Spleen (tissue), 7 donors: ENCODE results near the gene CLRN3.

Experiments
- POLR2A ChIP-seq, 3 donors: fragments of 450-650 bp; IDR thresholded peaks; one replicate each; pipeline ENCODE4 v1.5.1; 2017; ENCODE audit warnings: antibody characterized with exemption in 3 of 3, mild to moderate bottlenecking in 1 of 3
- TF ChIP-seq, protein P1 (sequence below), 11 experiments: fragments of 200-600 bp in 7 of 11; fragments of 450-650 bp in 4 of 11; sonication (generic) in 4 of 11; IDR thresholded peaks in 8 of 11; conservative IDR thresholded peaks in 3 of 11; 1 replicate in 7 of 11; 2 replicates in 4 of 11; pipeline versions ENCODE4 v1.4.0 to v1.8.0; 2016 to 2021; ENCODE audit warnings: antibody characterized with exemption in 11 of 11, inconsistent platforms in 4 of 11, mild to moderate bottlenecking in 1 of 11
- donor health status: DM: no; HTN: no; CAD: no; lungs with moderate emphysema.
- donor health status: DM: no; HTN: no; CAD: no.
- donor health status: DM: no; HTN: no; CAD: no.

DNA sequence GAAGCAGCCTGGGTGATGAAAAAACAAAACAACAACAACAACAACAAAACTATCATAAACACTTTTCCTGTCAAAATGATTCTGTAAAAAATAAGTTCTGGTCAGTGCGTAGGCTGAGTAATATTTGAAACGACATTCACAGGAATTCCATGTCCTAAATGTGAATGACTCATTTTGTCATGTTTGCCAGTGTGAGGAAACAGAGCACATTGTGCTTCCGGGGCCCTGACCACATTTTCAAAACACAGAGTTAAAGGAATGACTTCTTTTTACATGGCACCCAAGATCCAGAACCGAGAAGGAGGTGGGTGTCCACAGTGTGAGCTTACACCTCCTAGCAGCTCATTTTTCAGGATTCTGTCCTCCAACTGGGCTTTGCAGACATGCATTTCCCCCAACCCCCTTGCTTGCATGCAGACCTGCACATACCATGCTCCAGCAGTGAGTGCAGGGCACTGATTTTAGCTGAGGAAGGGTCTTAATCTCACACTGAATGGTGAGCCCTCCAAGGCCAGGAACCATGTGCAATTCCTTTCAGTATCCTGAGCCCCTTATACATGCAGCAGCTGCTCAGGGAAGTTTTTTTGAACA is 3.0 kb downstream of the CLRN3 start:
- no peak for TF ChIP-seq POLR2A (IDR thresholded peaks at IDR 0.05)
- TF ChIP-seq, protein P1, sequence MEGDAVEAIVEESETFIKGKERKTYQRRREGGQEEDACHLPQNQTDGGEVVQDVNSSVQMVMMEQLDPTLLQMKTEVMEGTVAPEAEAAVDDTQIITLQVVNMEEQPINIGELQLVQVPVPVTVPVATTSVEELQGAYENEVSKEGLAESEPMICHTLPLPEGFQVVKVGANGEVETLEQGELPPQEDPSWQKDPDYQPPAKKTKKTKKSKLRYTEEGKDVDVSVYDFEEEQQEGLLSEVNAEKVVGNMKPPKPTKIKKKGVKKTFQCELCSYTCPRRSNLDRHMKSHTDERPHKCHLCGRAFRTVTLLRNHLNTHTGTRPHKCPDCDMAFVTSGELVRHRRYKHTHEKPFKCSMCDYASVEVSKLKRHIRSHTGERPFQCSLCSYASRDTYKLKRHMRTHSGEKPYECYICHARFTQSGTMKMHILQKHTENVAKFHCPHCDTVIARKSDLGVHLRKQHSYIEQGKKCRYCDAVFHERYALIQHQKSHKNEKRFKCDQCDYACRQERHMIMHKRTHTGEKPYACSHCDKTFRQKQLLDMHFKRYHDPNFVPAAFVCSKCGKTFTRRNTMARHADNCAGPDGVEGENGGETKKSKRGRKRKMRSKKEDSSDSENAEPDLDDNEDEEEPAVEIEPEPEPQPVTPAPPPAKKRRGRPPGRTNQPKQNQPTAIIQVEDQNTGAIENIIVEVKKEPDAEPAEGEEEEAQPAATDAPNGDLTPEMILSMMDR (IDR thresholded peaks at IDR 0.05 in 8 of 11, conservative IDR thresholded peaks at IDR 0.05 in 3 of 11), result no peak
